Activated CD4-positive, alpha-beta memory T cell treated with anti-CD3 and anti-CD28 coated beads, Interleukin-2, amount 10 ng/mL, durations not matched to agents 7 days and 5 days (primary cell): ENCODE results near the gene KTN1. TPM values are rescaled to one million over a fixed set of nuclear protein-coding genes. Genes with fewer than 3 reads are reported as not detected.

Source experiments
- CTCF ChIA-PET: fragments of 350-600 bp; sonication (Branson Sonifier 250); formaldehyde crosslinking; loops from one replicate; lab custom pipeline; 2021; ENCODE audit warnings: antibody characterized with exemption, inconsistent platforms; lab: Charles Lee
- POLR2A ChIA-PET: fragments of 350-600 bp; sonication (Branson Sonifier 250); formaldehyde crosslinking; loops from one replicate; lab custom pipeline; 2021; ENCODE audit warnings: antibody characterized with exemption; lab: Charles Lee
- DNase-seq: peaks from one replicate; pipeline ENCODE4 v3.0.0-alpha.2; 2020
- H3K27ac Mint-ChIP-seq: one replicate; pipeline ENCODE4 v1.8.0; 2021; ENCODE audit warnings: mild to moderate bottlenecking, mixed read lengths
- H3K27me3 Mint-ChIP-seq: one replicate; pipeline ENCODE4 v1.8.0; 2021; ENCODE audit warnings: mixed read lengths
- H3K36me3 Mint-ChIP-seq: one replicate; pipeline ENCODE4 v1.8.0; 2021; ENCODE audit warnings: low read depth, mixed read lengths
- H3K4me1 Mint-ChIP-seq: one replicate; pipeline ENCODE4 v1.8.0; 2021; ENCODE audit warnings: mixed read lengths
- H3K4me3 Mint-ChIP-seq: one replicate; pipeline ENCODE4 v1.8.0; 2021; ENCODE audit warnings: mild to moderate bottlenecking, mixed read lengths
- H3K9me3 Mint-ChIP-seq: one replicate; pipeline ENCODE4 v1.8.0; 2021; ENCODE audit warnings: mixed read lengths
- total RNA-seq, 2 experiments: library from RNA; stranded (reverse); gene quantifications; one replicate each; pipeline ENCODE4 v1.2.3, GENCODE V29; 2021

Gene KTN1
- total RNA-seq, 2 experiments from 2014 or later: 96.7 to 99.9 TPM

DNA sequence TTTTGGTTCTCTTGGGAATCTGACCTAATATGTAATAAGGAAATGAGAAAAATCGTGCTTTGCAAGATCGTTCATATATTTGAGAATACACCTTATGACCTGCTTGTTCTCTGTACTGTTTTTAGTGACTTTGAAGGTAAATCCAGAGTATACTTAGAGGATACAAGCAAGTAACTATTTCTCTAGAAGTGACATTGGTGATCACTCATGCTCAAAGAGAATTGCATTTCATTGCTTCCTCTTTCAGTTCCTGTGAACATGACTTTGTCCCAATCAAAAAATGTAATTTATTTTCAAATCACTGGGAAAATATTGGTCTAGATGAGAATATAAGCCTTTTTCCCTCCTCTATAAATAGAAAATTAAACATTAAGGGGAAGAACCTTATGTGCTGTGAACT lies 2.7 kb downstream of the KTN1 start:
- DNase-seq: no peak
- ChIA-PET CTCF (no interaction called here), POLR2A (no interaction called here)
- Mint-ChIP-seq H3K9me3 (no peaks in the 10 kb centered on the region), H3K4me1 (peaks cover 45% of the 10 kb centered on the region), H3K27me3 (no peaks in the 10 kb centered on the region), H3K4me3 (no peak overlapping the region), H3K27ac (no peak overlapping the region), H3K36me3 (peaks cover 3% of the 10 kb centered on the region)

DNA sequence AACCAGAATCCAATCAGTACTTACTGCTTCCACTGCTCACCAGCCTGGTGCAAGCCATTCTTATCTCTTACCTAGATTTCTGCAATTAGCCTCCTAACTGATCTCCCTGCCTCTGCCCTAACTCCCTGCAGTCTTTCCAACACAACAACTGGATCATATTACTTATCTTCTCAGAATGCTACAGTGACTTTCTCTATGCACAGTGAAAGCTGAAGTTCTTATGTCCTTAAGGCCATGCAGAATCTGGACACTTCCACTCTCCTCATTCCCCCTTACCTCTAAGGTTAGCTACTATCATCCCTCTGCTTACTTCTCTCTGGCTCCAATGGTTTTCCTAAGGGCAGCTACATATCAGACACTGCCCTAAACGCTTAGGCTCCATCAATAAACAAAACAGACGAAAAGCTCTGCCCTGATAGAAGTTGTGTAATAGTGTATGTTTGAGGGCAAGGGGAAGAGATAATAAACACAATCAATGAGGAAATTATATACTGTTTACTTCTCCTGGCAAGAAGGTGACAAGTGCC lies 4.0 kb downstream of the KTN1 start:
- Mint-ChIP-seq H3K9me3 (no peaks in the 10 kb centered on the region), H3K4me3 (no peak overlapping the region), H3K27me3 (no peaks in the 10 kb centered on the region), H3K36me3 (peaks cover 3% of the 10 kb centered on the region), H3K4me1 (peaks cover 39% of the 10 kb centered on the region), H3K27ac (no peak overlapping the region)
- ChIA-PET POLR2A (no interaction called here), CTCF (no interaction called here)
- DNase-seq: no peak

DNA sequence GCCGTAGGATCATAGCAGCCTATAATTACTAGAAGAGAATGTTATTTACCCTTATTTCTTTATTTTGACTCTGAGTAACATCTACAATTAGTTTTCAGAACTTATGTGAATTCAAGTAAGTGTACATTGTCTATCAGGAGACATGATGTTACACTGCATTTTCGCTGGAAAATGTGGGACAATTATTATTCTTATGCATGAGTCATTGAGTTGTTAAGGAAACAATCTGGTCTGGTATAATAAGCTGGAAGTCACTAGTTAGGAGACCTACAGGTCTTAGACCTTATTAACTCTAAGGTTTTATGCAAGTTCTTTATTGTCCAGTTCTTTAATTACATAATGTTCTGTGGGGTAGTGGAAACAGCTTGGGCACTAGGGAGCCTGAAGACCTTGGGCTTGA lies 5.8 kb downstream of the KTN1 start:
- CTCF ChIA-PET: no interaction called here
- Mint-ChIP-seq H3K27ac (no peak overlapping the region), H3K4me3 (no peak overlapping the region), H3K9me3 (no peaks in the 10 kb centered on the region), H3K4me1 (peaks cover 35% of the 10 kb centered on the region), H3K36me3 (no peaks in the 10 kb centered on the region), H3K27me3 (no peaks in the 10 kb centered on the region)
- no peak for DNase-seq
- POLR2A ChIA-PET: no interaction called here

DNA sequence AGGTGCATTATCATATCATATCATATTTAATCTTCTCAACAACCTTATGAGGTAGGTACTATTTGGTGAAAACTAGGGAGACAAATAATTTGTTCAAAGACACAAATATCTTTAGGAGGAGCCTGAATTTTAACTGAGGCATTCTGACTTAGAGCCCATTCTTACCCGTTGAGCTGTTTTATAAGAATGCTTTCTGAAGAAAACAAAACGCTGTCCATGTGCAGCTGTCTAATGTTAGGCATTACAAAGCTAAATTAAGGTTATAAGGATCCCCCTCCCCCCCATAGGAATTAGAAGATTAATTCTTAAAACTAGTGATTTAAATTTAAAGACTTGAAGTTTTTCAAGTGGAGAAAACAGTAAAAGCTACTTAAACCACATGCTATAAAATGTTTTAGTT lies 6.4 kb downstream of the KTN1 start:
- H3K9me3 Mint-ChIP-seq: no peaks in the 10 kb centered on the region
- ChIA-PET POLR2A (no interaction called here), CTCF (interaction anchor here (0.6 to 0.9 kb wide), 2 partner anchors 10 to 140 kb away, joined by 3 read pairs; no protein-coding TSS in a partner anchor)
- H3K4me1 Mint-ChIP-seq: peaks cover 30% of the 10 kb centered on the region
- DNase-seq: no peak
- no peaks in the 10 kb centered on the region for H3K27me3 Mint-ChIP-seq
- H3K27ac Mint-ChIP-seq: no peak overlapping the region
- H3K4me3 Mint-ChIP-seq: no peak overlapping the region
- no peaks in the 10 kb centered on the region for H3K36me3 Mint-ChIP-seq

DNA sequence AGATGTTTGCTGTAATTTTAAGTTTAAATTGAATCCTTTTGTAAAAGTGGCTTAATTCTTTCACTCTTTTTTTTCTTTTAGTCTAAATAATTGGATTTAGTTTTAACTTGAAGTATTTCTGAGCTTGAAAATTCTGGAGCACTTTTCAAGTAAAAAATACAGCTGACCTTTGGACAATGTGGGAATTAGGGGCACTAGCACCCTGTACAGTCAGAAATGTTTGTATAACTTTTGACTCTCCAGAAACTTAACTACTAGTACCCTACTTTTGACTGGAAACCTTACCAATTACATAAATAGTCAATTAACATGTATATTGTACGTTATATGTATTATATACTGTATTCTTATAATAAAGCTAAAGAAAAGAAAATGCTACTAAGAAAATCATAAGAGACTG lies 7.8 kb downstream of the KTN1 start:
- H3K27me3 Mint-ChIP-seq: no peaks in the 10 kb centered on the region
- ChIA-PET POLR2A (no interaction called here), CTCF (no interaction called here)
- H3K9me3 Mint-ChIP-seq: no peaks in the 10 kb centered on the region
- DNase-seq: no peak
- H3K4me3 Mint-ChIP-seq: no peak overlapping the region
- H3K4me1 Mint-ChIP-seq: peaks cover 31% of the 10 kb centered on the region
- H3K36me3 Mint-ChIP-seq: peaks cover 7% of the 10 kb centered on the region
- H3K27ac Mint-ChIP-seq: no peak overlapping the region

DNA sequence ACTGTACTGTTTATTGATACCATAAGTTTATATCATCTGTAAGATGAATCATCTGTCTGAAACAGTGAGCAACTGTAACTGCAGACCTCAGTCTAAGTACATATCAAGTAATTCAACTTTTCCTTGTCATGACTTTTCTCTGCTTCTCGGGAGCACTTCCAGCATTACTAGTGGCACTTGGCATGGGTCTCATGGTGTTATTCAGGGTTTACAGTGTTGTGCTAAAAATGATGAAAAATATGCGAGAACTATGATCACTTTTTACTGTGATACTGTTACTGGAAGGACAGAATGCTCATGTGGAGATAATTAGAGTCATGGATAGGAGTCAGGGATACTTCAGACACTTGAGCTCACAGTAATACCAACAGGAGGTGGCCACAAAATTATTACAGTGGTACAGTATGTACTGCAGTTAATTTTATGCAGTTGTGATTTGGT lies 8.3 kb downstream of the KTN1 start:
- Mint-ChIP-seq H3K9me3 (no peaks in the 10 kb centered on the region), H3K27me3 (no peaks in the 10 kb centered on the region), H3K4me3 (no peak overlapping the region), H3K27ac (no peak overlapping the region), H3K4me1 (peaks cover 29% of the 10 kb centered on the region), H3K36me3 (peaks cover 7% of the 10 kb centered on the region)
- ChIA-PET CTCF (no interaction called here), POLR2A (no interaction called here)
- DNase-seq: no peak

DNA sequence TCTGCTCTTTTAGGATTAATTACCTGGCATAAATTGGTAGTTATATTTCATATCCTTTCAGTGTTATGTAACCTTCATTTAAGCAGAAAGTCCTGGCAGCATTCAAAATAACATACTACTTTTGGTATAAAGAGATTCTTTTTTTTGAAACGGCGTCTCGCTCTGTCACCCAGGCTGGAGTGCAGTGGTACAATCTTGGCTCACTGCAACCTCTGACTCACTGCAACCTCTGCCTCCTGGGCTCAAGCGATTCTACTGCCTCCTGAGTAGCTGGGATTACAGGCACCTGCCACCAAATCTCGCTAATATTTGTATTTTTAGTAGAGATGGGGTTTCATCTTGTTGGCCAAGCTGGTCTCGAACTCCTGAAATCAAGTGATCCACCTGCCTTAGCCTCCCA lies 9.2 kb downstream of the KTN1 start:
- POLR2A ChIA-PET: no interaction called here
- H3K4me3 Mint-ChIP-seq: no peak overlapping the region
- CTCF ChIA-PET: interaction anchor here (0.7 kb wide), 1 partner anchor 26 kb away, joined by 4 read pairs; no protein-coding TSS in a partner anchor

DNA sequence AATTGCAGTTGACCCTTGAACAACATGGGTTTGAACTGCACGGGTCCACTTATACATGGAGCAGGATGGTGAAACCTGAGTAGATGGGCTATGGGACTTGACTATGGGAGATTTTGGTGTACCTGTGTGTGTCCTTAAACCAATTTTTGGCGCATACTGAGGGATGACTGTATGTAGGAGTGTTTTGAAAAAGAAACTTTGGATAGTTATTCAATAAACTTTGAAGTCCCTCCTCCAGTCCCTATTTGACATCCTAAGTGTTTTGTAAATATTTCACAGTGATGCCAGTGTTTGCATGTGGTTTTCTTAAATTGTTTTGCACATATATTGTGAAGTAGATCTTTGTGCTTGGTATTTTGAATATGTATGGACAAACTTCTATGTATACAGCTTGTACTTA lies 12.4 kb downstream of the KTN1 start:
- CTCF ChIA-PET: no interaction called here
- Mint-ChIP-seq H3K36me3 (peaks cover 15% of the 10 kb centered on the region), H3K27me3 (no peaks in the 10 kb centered on the region), H3K4me1 (peaks cover 22% of the 10 kb centered on the region), H3K27ac (no peak overlapping the region), H3K9me3 (peaks cover 3% of the 10 kb centered on the region), H3K4me3 (no peak overlapping the region)
- no peak for DNase-seq
- POLR2A ChIA-PET: no interaction called here

More for the DNA sequence above, 9.2 kb downstream of the KTN1 start:
- DNase-seq: no peak
- H3K4me1 Mint-ChIP-seq: peaks cover 33% of the 10 kb centered on the region
- no peaks in the 10 kb centered on the region for H3K9me3 Mint-ChIP-seq
- no peak overlapping the region for H3K27ac Mint-ChIP-seq
- peaks cover 11% of the 10 kb centered on the region for H3K36me3 Mint-ChIP-seq
- H3K27me3 Mint-ChIP-seq: no peaks in the 10 kb centered on the region

DNA sequence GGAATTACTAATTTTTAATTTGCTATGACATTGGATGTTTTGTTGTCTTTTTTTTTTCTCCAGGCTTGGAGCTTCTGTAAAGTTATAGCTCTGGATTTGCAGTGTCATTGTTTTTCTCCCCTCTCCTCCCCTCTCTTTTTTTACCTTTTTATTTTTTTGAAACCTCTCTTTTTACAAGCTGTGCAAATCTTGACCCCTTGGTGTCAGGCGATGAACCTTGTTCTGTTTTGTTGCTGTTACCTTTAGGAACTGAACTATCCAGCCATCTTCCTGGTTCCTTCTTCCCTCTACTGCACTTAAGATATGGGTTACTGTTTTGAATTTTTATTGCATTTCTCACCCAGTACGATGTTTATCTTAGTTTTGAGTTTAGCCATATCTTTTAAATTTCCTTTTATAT lies 13.7 kb downstream of the KTN1 start:
- Mint-ChIP-seq H3K4me1 (peaks cover 18% of the 10 kb centered on the region), H3K36me3 (peaks cover 17% of the 10 kb centered on the region), H3K27me3 (no peaks in the 10 kb centered on the region), H3K4me3 (no peak overlapping the region), H3K9me3 (peaks cover 3% of the 10 kb centered on the region), H3K27ac (no peak overlapping the region)
- CTCF ChIA-PET: no interaction called here
- POLR2A ChIA-PET: no interaction called here
- no peak for DNase-seq

DNA sequence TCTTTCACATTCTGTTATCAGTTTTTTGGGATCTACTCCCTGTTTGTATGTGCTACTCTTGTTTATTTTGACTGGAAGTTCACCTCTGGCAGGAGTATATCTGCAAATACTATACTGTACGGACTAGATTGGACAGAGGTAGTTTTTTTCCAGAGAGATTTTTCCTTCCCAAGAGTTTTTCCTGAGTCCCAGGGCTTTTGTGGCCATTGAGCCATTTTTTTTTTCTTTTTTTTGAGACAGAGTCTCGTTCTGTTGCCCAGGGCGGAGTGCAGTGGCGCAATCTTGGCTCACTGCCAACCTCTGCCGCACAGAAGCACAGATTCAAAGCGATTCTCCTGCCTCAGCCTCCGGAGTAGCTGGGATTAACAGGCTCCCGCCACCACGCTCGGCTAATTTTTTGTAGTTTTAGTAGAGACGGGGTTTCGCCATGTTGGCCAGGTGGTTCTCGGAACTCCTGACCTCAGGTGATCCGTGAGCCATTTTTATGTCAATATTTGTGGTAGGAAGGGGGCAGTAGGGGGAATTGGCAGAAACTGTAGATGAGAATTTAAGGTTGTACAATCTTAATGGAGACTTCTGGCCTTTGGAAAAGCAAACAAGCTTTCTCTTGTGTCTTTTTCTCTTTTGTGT lies 19.4 kb downstream of the KTN1 start:
- peaks cover 3% of the 10 kb centered on the region for H3K4me1 Mint-ChIP-seq
- peaks cover 3% of the 10 kb centered on the region for H3K9me3 Mint-ChIP-seq
- no peak for DNase-seq
- H3K36me3 Mint-ChIP-seq: peaks cover 13% of the 10 kb centered on the region
- no peak overlapping the region for H3K27ac Mint-ChIP-seq
- no peaks in the 10 kb centered on the region for H3K27me3 Mint-ChIP-seq
- POLR2A ChIA-PET: interaction anchor here (0.7 kb wide), 1 partner anchor 18 kb away, joined by 3 read pairs; no protein-coding TSS in a partner anchor
- no peak overlapping the region for H3K4me3 Mint-ChIP-seq
- CTCF ChIA-PET: no interaction called here

DNA sequence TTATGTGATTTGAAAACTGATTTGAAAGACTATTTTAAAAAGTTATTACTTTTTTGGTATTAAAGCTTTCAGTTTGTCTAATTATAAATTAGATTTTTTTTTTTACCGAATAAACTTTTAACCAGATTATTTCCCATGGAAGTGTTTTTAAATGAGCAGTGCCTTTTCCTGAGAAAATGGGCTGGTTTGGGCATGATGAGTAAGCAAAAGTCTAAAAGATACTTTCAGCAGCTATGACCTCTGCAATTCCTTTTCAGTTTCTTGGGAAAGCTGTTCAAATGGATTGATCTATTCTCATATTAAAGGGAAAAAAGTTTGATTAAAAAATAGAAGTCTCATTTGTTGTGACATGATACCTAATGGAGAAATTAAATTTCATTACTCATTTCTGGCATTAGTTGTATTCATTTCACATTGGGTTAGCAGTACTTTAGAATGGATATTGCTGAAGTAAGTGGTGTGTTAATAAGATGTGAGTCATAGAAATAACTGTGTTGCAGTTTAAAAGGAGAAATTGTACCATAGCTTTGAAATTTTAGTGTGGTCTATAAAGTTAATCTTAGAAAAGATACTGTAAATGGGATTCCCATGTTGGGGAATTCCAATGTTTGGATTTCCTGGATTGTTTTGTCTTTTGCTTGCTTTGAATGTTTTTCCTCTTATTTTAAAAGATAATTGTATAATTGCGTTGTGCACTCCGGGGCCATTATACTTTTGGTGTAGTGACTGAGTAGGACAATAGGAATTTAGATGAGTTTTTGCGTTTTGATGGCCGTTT lies 21.0 kb downstream of the KTN1 start:
- ChIA-PET POLR2A (no interaction called here), CTCF (no interaction called here)
- H3K36me3 Mint-ChIP-seq: peaks cover 13% of the 10 kb centered on the region
- H3K4me1 Mint-ChIP-seq: peaks cover 3% of the 10 kb centered on the region
- peaks cover 3% of the 10 kb centered on the region for H3K9me3 Mint-ChIP-seq
- no peak overlapping the region for H3K4me3 Mint-ChIP-seq
- DNase-seq: no peak
- no peaks in the 10 kb centered on the region for H3K27me3 Mint-ChIP-seq
- no peak overlapping the region for H3K27ac Mint-ChIP-seq

DNA sequence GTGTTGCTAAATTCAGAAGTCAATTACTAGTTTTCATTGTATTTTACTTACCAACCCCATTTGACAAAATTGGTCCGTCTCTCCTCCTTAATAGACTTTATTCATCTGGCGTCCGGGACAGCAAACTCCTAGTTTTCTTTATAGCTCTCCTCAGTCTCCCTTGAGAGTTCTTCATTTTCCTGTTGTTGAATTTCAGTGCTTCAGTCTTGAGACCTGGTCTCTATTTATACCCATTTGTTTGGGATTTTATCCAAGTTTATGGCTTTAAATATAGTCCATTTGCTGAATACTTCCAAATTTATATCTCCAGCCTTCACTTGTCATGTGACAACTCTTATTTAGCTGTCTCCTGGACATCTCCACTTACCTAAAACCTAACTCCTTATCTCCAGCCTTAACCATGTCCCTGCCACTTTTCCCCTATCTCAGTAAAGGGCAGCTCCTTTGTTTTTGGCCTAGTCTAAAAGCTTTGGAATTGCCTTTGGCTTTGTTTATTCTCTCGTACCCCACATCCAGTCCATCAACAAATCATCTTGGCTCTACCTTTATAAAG lies 23.5 kb downstream of the KTN1 start:
- peaks cover 10% of the 10 kb centered on the region for H3K36me3 Mint-ChIP-seq
- H3K27me3 Mint-ChIP-seq: no peaks in the 10 kb centered on the region
- DNase-seq: no peak
- ChIA-PET CTCF (no interaction called here), POLR2A (no interaction called here)
- no peak overlapping the region for H3K27ac Mint-ChIP-seq
- no peak overlapping the region for H3K4me3 Mint-ChIP-seq
- peaks cover 3% of the 10 kb centered on the region for H3K4me1 Mint-ChIP-seq
- H3K9me3 Mint-ChIP-seq: no peaks in the 10 kb centered on the region

DNA sequence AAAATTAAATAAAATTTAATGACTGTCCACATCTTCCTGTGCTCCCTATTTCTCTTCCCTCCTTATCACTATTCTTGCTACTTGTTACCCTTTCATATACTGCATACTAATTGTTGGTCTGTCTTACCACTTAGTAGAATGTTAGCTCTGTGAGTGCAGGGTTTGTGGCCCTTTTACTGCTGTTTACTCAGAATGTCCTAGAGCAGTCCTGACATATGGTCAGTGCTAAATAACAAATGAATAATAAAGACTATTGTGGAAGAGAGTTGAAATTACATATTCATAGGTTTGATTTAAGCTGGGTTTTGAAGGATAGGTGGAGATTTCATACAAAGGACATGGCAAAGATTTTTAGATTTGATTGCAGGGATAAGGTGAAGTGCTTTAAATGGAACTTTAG lies 24.5 kb downstream of the KTN1 start:
- Mint-ChIP-seq H3K9me3 (no peaks in the 10 kb centered on the region), H3K27ac (no peak overlapping the region), H3K4me1 (peaks cover 3% of the 10 kb centered on the region), H3K36me3 (peaks cover 13% of the 10 kb centered on the region), H3K27me3 (no peaks in the 10 kb centered on the region), H3K4me3 (no peak overlapping the region)
- ChIA-PET POLR2A (no interaction called here), CTCF (no interaction called here)
- DNase-seq: no peak
